HG03139 (cell line): ENCODE measurements around the gene SLC49A4.

Source experiments
- ATAC-seq: cut with Tn5 transposase; IDR thresholded peaks from one replicate; pipeline ENCODE4 v1.9.1; 2021; ENCODE audit not compliant: unreplicated experiment

The SLC49A4 gene

DNA sequence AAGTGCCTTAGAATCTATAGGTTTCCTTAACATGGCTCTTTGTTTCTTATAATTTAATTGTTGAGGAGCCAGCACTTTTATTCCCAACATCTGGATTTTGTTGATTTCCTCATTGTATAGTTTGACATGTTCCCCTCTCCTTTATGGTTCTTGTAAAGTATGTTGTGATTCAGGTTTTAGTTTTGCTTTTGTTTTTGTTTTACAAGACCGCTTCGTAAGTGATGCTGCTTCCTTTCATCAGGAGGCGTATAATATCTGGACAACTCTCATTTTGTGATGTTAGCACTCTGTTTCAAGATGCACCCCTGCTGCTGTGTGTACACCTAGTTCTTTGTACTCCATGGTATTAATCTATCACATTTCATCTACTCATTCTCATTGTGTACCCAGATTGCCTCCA lies 48.7 kb downstream of the SLC49A4 start:
- ATAC-seq: no peak

DNA sequence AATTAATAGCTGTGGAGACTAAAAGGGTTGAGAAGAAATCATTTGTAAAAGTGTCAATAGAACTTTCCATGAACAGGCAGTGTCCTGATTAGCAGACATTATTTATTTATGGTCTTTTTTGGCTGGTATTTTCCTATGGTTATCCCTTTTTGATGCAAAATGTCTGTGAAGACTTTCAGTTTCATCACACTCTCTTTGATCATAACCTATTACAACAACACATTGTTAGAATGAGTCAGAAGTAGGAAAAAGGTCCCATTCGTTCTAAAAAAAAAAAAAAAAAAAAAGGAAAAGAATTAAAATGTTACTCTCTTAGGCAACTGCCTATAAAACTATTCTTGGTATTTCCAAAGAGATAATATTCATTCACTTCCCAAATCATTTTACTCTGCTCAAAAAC lies 62.1 kb downstream of the SLC49A4 start:
- no peak for ATAC-seq

DNA sequence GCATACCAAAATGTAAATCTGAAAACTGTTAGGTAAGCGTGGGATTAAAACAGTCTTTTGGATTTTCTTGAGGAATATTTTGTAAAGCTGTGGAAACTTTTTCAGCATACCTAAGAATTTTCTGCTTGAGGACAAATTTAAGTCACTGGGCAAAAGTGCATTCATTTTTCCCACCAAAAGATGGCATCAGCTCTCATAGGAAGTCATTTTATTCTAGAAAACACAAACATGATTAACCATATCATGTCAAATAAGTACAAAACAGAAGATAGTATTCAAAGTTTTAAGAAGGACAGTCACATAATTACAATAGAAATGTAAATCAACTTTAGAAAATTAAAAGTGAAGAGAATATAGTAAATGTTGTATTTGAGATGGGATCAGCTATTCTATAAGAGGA lies 63.5 kb downstream of the SLC49A4 start:
- no peak for ATAC-seq

DNA sequence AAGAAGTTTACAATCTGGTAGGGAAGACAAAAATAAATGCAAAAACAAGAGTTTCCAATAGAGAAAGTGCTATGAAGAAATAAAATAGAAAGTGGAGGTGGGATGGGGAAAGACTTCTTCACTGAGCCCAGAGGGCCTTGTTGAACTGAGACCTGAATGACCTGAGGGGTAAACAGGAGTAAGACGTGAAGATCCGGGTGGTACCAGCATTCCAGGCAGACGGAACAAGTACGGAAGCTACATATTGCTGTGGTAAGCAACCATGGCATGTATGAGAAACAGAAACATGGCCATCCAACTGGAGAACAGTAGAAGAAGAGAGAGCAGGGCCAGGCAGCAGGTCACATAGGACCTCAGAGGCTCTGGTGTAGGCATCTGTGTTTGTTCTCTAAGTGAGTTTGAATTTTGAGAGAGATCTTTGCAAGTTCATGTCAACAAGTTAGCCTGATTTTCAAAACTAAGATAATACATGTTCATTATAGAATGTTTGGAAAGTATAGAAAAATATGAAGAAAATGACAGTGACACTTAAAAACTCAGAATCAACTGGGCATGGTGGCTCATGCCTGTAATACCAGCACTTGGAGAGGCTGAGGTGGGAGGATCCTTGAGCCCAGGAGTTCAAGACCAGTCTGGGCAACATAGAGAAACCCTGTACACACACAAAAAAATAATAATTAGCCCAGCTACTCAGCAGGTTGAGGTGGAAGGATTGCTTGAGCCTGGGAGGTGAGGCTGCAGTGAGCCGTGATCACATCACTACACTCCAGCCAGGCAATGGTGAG lies 64.3 kb downstream of the SLC49A4 start:
- no peak for ATAC-seq

- no peak for ATAC-seq
Observed at GRCh38 chr3:122862381-122862780, 67.5 kb downstream of the SLC49A4 start.

DNA sequence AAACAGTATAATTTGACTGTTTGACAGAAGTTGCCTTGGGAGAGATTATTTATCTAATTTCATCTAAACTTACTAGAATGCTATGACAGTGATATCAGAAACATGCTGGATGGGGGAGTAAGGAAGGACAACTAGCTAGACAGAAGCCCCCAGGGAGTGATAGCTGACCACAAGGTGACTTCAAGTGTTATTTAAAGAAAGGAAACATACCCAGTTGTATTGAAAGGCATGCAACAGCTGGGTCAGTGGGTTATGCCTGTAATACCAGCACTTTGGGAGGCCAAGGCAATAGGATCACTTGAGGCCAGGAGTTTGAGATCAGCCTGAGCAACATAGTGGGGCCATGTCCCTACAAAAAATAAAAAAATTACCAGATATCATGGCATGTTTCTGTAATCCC lies 69.6 kb downstream of the SLC49A4 start:
- ATAC-seq: no peak

- ATAC-seq: no peak
Observed at GRCh38 chr3:122868322-122868721, 73.5 kb downstream of the SLC49A4 start.

DNA sequence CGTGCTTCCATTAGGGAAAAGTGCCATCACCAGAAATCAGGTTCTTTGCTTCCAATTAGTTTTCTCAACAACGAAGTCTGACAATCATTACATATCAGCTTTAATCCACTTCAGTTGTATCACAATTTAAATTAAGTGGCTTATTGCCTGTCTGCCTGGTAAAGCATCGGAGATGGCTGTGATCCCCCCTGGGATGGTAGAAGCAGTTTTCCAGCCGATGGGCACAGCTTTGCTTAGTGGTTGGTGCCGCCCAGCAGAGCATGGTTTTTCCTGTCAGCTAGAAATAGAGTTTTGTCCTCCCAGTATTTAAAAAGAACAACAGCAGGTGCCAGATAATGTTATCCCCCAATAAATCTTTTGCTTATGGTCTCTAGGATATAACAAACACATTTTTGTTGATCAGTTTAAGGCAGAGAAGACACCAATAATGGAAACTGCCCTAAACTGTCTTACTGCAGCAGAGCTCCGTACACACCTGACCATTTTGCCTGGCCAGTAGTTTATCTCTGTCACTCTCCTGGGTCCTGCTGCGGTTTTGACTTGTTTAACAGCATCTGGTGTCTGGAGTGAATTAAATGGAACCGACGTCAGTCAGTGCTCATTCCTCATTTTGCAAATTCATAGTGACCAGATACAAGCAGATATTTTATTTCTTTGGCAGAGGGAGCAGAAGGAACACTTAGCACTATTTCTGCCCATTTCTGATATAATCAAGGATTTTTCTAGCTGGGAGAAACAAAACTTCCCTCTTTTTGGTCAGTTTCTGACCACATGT lies 79.1 kb downstream of the SLC49A4 start:
- ATAC-seq: no peak

- ATAC-seq: no peak
Observed at GRCh38 chr3:122875547-122876127, 80.8 kb downstream of the SLC49A4 start.

DNA sequence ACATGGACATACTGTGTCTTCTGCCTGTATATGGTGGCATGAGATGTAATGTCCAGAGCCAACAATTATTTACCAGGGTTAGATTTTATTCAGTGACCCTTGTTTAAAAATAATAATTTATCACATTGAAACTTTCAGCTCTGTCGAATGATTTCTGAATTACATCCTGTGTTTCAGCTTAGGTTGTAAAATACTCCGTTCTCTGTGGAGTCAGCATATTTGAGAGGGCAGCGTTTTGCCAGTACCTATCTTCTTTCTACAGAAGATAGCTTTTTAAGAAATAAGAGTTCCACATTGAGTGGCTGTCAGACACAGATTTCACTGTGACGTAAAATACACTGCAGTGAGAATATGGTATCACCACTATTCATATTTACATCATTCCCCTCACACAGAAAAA lies 85.3 kb downstream of the SLC49A4 start:
- ATAC-seq: no peak

DNA sequence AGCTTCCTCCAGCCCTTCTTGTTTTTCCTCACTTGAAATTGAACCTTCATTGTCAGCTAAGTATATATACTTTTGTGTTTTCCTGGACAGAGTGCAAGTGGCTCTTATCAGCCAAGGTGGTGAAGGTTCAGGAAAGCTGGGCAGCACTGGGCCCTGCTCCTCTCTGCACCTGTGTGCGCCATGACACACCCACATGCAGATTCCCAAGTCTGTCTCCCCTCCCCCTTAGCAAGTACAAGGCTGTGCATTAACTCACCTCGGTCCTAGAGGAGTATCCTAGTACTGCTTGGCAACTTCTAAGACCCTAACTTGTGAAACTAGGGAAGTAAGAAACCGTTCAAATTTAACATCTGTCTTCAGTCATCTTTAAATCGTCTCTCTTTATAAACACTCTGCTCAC lies 85.8 kb downstream of the SLC49A4 start:
- ATAC-seq: no peak

DNA sequence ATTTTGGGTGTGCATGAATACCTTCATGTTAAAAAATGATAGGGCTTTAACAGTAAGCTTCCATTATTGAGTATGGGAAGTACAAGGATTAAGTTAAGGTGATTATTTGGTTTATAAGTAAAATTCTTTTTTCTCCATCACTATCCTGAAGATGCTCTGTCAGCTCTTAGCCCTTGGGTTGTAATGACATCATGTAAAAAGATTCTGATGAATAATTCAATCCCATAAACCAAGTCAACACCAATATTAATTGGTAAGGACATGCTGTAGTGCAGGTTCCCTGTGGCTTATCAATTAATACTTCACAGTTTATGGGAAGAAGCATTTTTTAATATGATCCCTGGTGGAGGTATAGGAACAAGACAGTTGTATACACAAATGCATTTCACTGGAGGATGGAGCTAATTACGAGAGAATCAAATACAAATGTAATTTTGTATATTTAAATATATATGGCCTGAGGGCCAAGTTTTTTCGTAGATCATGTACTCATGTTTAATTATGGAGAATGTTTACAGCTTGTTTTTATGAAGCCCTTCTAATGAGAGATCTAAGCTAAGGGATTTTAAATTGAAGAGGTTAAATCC lies 87.6 kb downstream of the SLC49A4 start:
- no peak for ATAC-seq

DNA sequence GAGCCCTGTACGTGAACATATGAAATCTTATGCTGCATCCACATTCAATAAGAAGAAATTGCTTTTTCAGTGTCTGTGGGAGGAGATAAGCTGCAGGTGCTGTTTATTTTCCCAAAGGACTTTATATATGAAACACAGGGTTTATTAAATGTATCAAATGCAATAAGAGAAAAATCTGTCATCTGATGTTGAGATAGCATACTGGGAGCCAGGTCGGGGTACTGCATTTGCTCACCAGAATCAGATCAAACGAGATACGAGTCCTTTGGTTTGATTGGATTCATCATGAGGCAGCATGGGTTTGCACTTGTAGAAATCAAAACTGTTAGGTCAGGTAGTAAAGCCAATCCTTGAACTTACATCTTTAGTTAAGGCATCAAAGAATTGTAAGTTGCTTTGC lies 91.4 kb downstream of the SLC49A4 start:
- no peak for ATAC-seq

DNA sequence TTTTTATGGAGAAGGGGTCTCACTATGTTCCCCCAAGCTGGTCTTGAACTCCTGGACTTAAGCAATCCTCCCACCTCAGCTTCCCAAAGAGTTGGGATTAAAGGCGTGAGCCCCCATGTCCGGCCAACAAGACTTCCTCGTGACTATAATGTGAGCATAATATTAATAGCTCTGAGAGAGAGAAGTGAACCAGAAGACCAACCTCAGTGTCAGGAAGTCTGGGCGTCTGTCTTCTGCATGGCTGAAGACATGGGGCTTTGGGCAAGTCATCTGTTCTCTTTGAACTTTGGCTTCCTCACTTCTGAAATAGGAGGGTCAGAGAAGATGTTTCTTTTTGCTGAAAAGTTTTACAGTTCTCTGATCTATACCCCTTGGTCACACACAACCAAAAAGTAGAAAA lies 92.1 kb downstream of the SLC49A4 start:
- ATAC-seq: no peak

- ATAC-seq: no peak
Observed at GRCh38 chr3:122890077-122890719, 95.3 kb downstream of the SLC49A4 start.

DNA sequence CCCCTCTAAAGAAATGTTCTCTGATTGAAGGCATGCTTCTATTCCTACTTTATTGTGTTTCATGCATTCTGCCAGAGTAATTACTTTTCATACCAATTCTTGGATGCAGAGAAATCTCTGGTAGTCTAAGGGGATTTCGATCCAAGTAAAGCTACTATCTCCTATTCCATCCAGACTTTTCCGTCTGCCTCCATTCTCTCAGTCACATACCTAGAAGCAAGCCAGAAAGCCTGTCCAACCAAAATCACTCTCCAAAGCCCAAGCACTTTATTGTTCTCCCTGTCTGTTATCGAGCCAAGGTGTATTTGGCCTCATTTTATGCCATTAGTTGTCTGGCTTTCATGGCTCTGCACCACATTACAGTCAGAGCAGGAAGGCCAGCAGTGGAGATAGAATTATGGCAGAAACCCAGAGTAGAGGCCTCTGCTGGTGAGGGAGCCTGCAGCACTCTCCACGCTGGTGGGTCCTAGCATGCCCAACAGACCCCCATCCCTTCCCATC lies 95.9 kb downstream of the SLC49A4 start:
- no peak for ATAC-seq

GRCh38 chr3:122892118-122892960 lies 97.5 kb downstream of the SLC49A4 start:
- no peak for ATAC-seq

DNA sequence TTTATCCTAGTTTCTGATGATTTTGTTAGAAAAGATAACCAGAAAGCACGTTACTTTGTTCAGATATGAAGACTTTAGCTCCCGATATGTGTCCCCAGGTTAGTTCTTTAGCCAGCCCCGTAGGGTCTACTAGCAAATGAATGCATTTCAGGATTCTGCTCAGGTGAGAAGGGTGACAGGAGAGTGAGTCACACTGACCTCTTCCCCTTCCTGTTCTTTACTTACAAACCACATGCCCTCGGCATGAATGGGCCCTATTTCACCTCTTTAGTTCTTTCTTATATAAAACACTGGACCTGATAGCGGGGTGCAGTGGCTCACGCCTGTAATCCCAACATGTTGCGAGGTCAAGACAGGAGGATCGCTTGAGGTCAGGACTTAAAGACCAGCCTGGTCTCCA lies 98.4 kb downstream of the SLC49A4 start:
- no peak for ATAC-seq

DNA sequence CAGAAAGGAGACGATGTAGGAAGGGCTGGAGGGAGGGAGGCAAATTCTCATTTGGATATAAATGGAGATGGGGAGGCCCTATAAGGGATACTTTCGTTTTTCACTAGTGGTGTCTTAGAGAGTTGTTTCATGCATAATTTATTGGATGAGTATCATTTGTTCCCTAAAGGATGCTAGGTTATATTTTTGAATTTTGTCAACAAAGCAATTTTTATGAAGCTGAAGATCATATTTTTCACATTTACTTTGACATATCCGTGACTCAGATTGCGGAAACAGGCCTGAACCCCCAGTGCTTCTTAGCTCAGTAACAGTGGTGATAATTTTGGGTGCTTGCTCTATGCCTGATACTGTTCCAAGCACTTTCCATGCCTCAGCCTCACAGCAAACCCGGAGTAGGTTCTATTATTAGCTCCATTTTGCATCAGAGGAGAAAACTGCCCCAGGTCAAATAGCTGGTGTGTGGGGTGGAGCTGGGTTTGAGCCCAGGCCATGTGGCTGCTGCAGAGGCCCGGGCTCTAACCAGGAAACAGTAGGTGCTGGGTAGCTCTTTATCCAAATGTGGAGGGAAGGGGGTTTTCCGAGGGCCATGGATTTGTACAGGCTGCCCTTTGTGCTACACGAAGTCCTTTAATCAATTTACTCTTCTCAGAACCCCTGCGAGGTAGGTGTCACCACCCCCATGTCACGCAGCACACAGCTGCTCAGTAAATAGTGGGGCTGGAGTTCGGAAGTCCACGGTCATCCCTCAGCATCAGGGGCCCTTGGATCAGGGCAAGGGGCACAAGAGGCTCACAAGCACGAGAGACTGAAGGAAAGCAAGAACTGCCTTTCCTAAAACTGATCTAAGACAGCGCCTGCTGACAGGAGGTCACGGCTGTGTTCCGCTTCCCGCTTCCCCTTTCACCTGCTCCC lies 99.1 kb downstream of the SLC49A4 start:
- no peak for ATAC-seq
